ENCODE measurements around the gene DNAJB5. TPM values are rescaled to one million over a fixed set of nuclear protein-coding genes. Genes with fewer than 3 reads are reported as not detected.
"Not testable (repeated sequence)": the region's sequence is repeated elsewhere in the genome, so short reads cannot be mapped to it uniquely, and the experiment has no call there.

The DNAJB5 gene
- total RNA-seq = 10.6 TPM

GRCh38 chr9:34989003-34989945 is at the start of gene DNAJB5:
Gene DNAJB5 (plus strand): TSS chr9:34989745. CDS start chr9:34990631, 886 bp downstream.
- intact Hi-C loops (cut with DNase I) = no loop called here
- ATAC-seq (peak; percentile 97), DNase-seq (ENCODE audit: low spot score) (peak; percentile 99)

GRCh38 chr9:34939989-34940388 is 49.6 kb upstream of the DNAJB5 start:
- DNase-seq (ENCODE audit: low spot score); ATAC-seq; intact Hi-C loops (cut with DNase I): not testable (repeated sequence)

- DNase-seq (ENCODE audit: low spot score) (no peak), ATAC-seq (no peak)
- intact Hi-C loops (cut with DNase I) = no loop called here
These were observed 41.1 kb upstream of the DNAJB5 start for GRCh38 chr9:34948451-34948850.

- ATAC-seq (no peak), DNase-seq (ENCODE audit: low spot score) (no peak)
- intact Hi-C loops (cut with DNase I) = no loop called here
These were observed 35.3 kb upstream of the DNAJB5 start for GRCh38 chr9:34954225-34954624.

GRCh38 chr9:34956066-34956465 is 33.5 kb upstream of the DNAJB5 start:
- intact Hi-C loops (cut with DNase I); DNase-seq (ENCODE audit: low spot score); ATAC-seq: not testable (repeated sequence)

GRCh38 chr9:34956648-34957047 is 32.9 kb upstream of the DNAJB5 start:
- ATAC-seq = no peak
- intact Hi-C loops (cut with DNase I) = no loop called here
- DNase-seq (ENCODE audit: low spot score) = no peak

GRCh38 chr9:34957492-34958410 is 31.8 kb upstream of the DNAJB5 start, which contains the start of gene PHF24:
Gene PHF24 (plus strand): TSS chr9:34958285. CDS start chr9:34971299, 13,014 bp downstream.
- DNase-seq (ENCODE audit: low spot score) (no peak), ATAC-seq (peak; percentile 20)
- intact Hi-C loops (cut with DNase I) = no loop called here

- DNase-seq (ENCODE audit: low spot score) (no peak), ATAC-seq (peak; percentile 17)
- intact Hi-C loops (cut with DNase I) = no loop called here
These were observed 31.0 kb upstream of the DNAJB5 start for GRCh38 chr9:34958411-34958982.

- ATAC-seq (no peak), DNase-seq (ENCODE audit: low spot score) (no peak)
- intact Hi-C loops (cut with DNase I) = no loop called here
These were observed 30.1 kb upstream of the DNAJB5 start for GRCh38 chr9:34959461-34959860.

GRCh38 chr9:34961574-34962490 is 27.7 kb upstream of the DNAJB5 start:
- intact Hi-C loops (cut with DNase I) = loop anchor here (5.0 kb wide), 1 partner anchor 290 kb away; no protein-coding TSS in a partner anchor
- DNase-seq (ENCODE audit: low spot score) (no peak), ATAC-seq (no peak)

GRCh38 chr9:34962546-34962945 is 27.0 kb upstream of the DNAJB5 start:
- no peak for DNase-seq (ENCODE audit: low spot score)
- intact Hi-C loops (cut with DNase I) = loop anchor here (5.0 kb wide), 1 partner anchor 290 kb away; no protein-coding TSS in a partner anchor
- ATAC-seq = no peak

GRCh38 chr9:34963552-34963951 is 26.0 kb upstream of the DNAJB5 start:
- DNase-seq (ENCODE audit: low spot score) = no peak
- ATAC-seq = no peak
- intact Hi-C loops (cut with DNase I) = loop anchor here (5.0 kb wide), 1 partner anchor 289 kb away; no protein-coding TSS in a partner anchor

- intact Hi-C loops (cut with DNase I) = loop anchor here (5.0 kb wide), 1 partner anchor 288 kb away; no protein-coding TSS in a partner anchor
- no peak for ATAC-seq
- DNase-seq (ENCODE audit: low spot score) = no peak
These were observed 25.1 kb upstream of the DNAJB5 start for GRCh38 chr9:34964458-34964857.

GRCh38 chr9:34971146-34971811 is 18.3 kb upstream of the DNAJB5 start:
- DNase-seq (ENCODE audit: low spot score) (no peak), ATAC-seq (no peak)
- intact Hi-C loops (cut with DNase I) = loop anchor here (10.0 kb wide), 1 partner anchor 66 kb away; no protein-coding TSS in a partner anchor

- intact Hi-C loops (cut with DNase I) = loop anchor here (10.0 kb wide), 1 partner anchor 70 kb away; no protein-coding TSS in a partner anchor
- ATAC-seq (no peak), DNase-seq (ENCODE audit: low spot score) (no peak)
These were observed 14.9 kb upstream of the DNAJB5 start for GRCh38 chr9:34974664-34975063.

- no peak for ATAC-seq
- intact Hi-C loops (cut with DNase I) = loop anchor here (10.0 kb wide), 1 partner anchor 72 kb away; no protein-coding TSS in a partner anchor
- DNase-seq (ENCODE audit: low spot score) = no peak
These were observed 13.1 kb upstream of the DNAJB5 start for GRCh38 chr9:34976441-34976840.

- intact Hi-C loops (cut with DNase I) = loop anchor here (10.0 kb wide), 1 partner anchor 72 kb away; no protein-coding TSS in a partner anchor
- no peak for ATAC-seq
- DNase-seq (ENCODE audit: low spot score) = no peak
These were observed 12.6 kb upstream of the DNAJB5 start for GRCh38 chr9:34976992-34977391.

All from sciatic nerve (tissue), 2 donors.